ENCODE data around the gene ZNF362.

GRCh38 chr1:33324677-33325575, 68.6 kb downstream of the ZNF362 start:
- TF ChIP-seq FOXM1 (CRISPR knock-in tag; IDR thresholded peaks at IDR 0.05) (no peak), GTF2F1 (IDR thresholded peaks at IDR 0.05; ENCODE audit: low read length) (no peak), SKIL (CRISPR knock-in tag; IDR thresholded peaks at IDR 0.05; ENCODE audit: borderline replicate concordance) (no peak), KLF16 (CRISPR knock-in tag; IDR thresholded peaks at IDR 0.05) (no peak), THAP8 (CRISPR knock-in tag; IDR thresholded peaks at IDR 0.05; ENCODE audit: borderline replicate concordance) (no peak), AFF4 (CRISPR knock-in tag; IDR thresholded peaks at IDR 0.05) (no peak), MYNN (CRISPR knock-in tag; IDR thresholded peaks at IDR 0.05; ENCODE audit: low read depth) (no peak), MXI1 (IDR thresholded peaks at IDR 0.05; ENCODE audit: borderline replicate concordance, low read depth, low read length) (no peak), BCL6 (CRISPR knock-in tag; IDR thresholded peaks at IDR 0.05) (no peak), CTCF (CRISPR knock-in tag; IDR thresholded peaks at IDR 0.05) (no peak), IRF9 (CRISPR knock-in tag; IDR thresholded peaks at IDR 0.05; ENCODE audit: borderline replicate concordance) (no peak), PRPF4 (IDR thresholded peaks at IDR 0.05; ENCODE audit: low read depth, low read length, poor library complexity, severe bottlenecking) (no peak)

Measured in HepG2 (cell line).